ENCODE data around the gene FCSK. TPM values are rescaled to one million over a fixed set of nuclear protein-coding genes. Genes with fewer than 3 reads are reported as not detected.
"Not testable (repeated sequence)": the region's sequence is repeated elsewhere in the genome, so short reads cannot be mapped to it uniquely, and the experiment has no call there.

FCSK gene
- total RNA-seq, result 7.5 TPM
- long read RNA-seq, full-length matches to known transcripts, result 3 of 10 reads
- long read RNA-seq, partial matches to known transcripts, result 3 of 10 reads
- long read RNA-seq, other reads (novel, unspliced or antisense), result 4 of 10 reads

DNA sequence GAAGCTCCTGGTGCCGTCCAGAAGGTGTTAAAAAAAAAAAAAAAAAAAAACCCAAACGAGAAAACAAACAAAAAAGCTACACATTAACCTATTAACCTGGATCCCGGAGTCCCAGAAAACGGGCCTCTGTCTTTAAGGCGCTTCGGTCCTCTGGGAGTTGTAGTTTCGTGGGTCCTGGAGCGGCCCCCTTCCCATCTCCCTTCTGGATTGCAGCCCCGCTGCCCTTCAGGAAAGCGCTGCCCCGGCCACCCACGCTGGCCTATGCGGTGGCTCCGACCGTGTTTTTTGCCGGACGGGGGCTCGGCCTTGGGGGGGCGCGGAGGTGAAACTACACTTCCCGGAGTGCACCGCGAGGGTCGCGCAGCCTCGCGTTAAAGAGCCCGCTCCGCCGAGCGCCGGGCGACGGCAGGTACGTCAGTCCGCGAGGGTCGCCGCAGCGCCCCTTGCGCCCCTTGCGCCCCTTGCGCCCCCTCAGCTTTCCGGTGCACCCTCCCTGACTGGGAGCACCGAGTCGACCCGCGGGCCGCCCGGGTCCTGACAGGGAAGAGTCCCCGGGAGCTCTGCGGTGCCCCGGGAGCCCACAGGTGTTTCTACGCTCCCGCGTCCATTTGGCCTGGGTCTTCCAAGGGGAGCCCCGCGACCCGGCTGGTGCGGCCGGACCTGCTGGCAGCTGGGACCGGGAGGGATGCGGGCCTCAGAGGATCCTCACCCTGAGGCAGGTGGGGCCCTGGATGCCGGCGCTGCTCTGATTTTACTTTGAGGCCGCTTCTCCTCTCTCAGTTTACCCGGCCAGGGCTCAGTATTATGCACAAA, at the start of gene FCSK:
Gene FCSK, plus strand, starts transcription at position 374 of the 813 bp plus-strand sequence. CDS start 8,596 bp downstream, outside the sequence.
- intact Hi-C loops (cut with DNase I), result loop anchor here (1.0 to 2.0 kb wide), 2 partner anchors 16 to 73 kb away; partner anchors contain the start of gene ST3GAL2
- ATAC-seq (peak; percentile 87), DNase-seq (ENCODE audit: missing footprints) (peak; percentile 88)

DNA sequence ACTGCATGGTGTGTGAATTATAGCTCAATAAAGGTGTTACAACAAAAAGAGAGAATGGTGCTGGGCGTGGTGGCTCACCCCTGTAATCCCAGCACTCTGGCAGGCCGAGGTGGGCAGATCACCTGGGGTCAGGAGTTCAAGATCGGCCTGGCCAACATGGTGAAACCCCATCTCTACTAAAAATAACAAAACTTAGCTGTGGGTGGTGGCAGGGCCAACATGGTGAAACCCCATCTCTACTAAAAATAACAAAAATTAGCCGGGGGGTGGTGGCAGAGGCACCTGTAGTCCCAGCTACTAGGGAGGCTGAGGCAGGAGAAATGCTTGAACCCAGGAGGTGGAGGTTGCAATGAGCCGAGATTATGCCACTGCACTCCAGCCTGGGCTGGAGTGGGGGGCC, 48.3 kb upstream of the FCSK start:
- ATAC-seq; intact Hi-C loops (cut with DNase I); DNase-seq (ENCODE audit: missing footprints): not testable (repeated sequence)

DNA sequence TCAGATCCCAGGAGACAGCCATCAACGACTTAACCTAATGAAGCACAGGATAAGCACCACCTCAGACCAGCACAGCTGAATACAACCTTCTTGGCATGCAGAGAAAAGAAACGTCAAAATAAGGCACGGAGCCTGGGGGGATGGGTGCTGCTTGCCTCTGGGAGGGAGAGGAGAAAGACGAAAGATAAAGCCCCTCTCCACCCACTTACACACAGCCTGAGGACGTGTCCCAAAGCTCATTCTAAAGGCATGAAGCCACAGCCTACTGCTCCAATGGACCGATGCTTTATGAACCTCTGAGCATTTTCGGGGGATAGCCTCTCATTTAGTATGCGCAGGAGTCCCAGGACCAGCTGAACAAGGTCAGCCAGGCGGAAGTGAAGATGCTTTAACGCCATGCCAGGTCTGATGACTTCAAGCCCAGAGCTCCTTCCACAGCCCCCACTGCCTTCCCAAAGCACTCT, 46.6 kb upstream of the FCSK start:
- no peak for ATAC-seq
- no peak for DNase-seq (ENCODE audit: missing footprints)
- intact Hi-C loops (cut with DNase I), result no loop called here

DNA sequence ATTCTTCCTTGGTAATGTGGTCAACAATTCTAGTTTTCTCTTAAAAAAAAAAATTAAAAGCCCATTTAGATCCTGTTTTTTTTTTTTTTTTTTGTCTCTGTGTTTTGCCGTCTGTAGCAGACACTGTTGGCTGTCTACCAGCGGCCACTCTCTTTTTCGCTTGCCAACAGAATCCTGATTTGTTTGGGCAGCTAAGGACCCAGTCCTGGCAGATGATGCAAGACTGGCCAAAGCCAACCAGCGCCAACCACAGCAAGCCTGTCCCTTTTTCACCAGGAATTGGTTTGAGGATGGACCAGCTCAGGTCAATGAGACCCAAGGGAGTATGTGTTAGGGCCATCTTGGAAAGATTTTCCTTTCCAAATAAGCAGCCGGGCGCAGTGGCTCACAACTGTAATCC, 43.7 kb upstream of the FCSK start:
- DNase-seq (ENCODE audit: missing footprints) (no peak), ATAC-seq (no peak)
- intact Hi-C loops (cut with DNase I), result no loop called here

DNA sequence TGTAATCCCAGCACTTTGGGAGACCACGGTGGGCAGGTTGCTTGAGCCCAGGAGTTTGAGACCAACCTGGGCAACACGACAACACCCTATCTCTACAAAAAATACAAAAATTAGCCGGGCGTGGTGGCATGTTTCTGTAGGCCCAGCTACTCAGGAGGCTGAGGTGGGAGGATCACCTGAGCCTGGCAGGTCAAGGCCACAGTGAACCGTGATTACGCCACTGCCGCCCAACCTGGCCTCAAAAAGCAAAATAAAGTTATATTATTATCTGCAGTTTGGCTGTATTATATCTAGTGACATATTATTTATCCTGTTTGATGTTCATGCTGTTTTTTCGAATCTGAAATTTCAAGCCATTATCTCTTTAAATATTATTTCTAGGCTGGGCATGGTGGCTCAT, 42.0 kb upstream of the FCSK start:
- intact Hi-C loops (cut with DNase I), result no loop called here
- DNase-seq (ENCODE audit: missing footprints) (peak; percentile 30), ATAC-seq (no peak)

DNA sequence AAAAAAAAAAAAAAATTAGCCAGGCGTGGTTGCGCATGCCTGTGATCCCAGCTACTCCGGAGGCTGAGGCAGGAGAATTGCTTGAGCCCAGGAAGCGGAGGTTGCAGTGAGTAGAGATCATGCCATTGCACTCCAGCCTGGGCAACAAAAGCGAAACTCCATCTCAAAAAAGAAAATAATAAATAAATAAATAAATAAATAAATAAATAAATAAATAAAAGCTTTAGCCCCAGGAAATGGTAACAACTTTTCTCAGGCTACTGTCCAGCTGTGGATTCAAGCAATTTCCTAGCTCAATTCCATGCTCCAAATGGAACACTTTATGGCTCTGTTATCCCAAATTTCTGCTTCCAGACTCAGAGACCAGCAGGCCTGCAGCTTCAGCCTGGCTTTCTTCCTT, 40.8 kb upstream of the FCSK start:
- intact Hi-C loops (cut with DNase I); ATAC-seq; DNase-seq (ENCODE audit: missing footprints): not testable (repeated sequence)

DNA sequence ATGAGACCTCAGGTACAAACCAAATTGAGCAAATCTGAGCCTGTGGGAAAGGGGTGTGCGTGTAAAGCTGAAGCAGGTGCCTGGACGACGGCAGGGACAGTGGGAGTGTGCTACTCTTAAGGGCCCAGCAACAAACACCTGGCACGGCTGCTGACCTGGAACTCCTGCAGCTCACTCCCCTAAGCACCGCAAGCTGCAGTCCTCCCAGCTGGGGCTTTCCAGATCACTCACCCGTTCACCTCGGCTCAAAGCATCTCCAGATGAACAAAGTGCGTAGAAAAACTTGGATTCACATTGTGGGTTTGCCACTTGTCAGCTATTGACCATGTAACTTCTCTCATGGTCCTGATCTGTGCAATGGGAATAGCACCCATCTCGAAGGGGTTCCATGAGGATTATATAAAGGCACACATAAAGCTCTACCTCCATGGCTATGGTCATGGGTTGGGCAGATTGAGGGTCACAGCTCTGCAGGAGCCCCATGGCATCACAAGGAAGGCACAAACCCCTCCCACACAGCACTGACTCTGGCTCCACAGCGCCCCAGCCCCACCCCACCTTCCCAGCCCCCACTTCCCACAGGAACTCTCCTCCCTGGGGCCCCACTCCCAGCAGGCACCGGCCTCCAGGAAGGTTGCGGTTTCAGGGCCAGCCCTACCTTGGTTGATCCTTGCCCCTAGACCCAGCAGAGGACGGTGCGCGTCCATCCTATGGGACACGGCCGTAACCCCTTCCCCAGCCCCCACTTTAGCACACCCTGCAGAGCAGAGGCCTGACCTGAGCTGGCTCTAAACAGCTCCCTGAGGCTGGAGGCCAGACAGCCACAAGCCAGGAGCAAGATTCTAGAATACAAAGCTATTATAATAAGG, 37.4 kb upstream of the FCSK start:
- no peak for ATAC-seq

DNA sequence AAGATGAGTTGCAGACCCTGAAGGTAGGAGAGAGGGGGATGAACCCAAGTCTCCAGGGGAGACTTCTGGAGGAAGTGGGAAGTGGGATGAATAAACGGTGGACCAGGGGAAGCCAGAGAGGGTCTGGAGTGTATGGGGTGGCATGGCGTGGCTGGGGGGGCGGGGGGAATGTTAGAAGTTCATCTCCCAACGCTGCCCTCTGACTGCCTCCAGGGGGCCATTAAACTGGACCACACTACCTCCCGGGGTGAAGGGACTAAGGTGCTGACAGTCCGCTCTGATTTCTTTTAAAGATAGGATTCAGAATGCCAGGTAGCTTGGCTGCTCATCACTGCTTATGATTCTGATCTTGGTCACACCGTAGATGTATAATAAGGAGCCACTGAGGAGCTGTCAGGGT, 36.7 kb upstream of the FCSK start:
- ATAC-seq, result no peak
- DNase-seq (ENCODE audit: missing footprints), result peak; percentile 15
- intact Hi-C loops (cut with DNase I), result no loop called here

More for the DNA sequence above, 37.4 kb upstream of the FCSK start:
- intact Hi-C loops (cut with DNase I), result no loop called here
- DNase-seq (ENCODE audit: missing footprints), result peak; percentile 40

DNA sequence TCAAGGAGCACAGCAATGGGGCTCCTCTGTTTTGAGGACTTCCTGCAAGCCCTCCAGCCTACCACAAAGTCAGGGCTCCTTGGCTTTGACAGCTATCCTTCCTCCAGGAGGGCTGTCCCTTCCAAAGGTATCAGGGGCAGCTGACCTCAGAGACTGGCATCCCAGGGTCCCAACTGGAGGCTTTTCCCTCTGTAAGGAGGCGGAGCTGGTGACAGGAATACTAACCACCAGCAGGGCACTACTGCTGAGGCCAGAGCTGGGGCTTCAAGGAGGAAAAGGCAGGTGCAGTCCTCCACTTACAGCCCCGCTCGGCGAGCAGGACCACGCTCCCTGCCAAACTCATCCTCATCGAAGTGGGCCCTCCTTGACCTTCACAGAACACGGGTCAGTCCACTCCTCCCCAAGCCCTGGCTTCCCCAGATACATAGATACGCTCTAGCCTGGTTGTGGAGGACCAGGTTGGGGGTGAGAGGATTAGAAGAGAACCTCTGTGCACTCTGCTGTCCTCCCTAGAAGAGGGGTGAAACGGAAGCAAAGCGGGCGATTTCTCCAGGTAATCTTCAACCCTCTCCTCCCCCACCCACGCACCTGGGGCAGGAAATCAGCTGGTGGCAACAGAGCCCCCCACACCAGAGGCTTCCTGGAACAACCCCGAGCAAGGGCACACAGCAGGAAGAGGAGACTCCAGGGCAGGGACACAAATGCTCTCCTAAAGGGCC, 36.0 kb upstream of the FCSK start:
- intact Hi-C loops (cut with DNase I), result no loop called here
- DNase-seq (ENCODE audit: missing footprints), result peak; percentile 18
- no peak for ATAC-seq

DNA sequence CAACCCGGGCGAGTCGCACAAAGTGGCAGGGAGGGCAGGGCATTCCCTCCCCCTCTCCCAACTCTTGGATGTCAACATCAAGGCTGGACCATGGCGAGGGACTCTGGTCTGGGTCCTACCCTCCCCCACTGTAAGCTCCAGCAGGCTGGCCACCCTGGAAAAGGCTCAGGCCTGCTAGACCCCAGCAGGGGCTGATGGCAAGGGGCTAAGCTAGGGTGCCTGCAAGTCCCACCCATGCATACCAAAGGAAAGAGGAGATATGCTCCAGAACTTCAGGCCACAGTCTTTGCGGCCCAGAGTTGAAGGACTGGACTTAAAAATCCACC, 35.4 kb upstream of the FCSK start:
- DNase-seq (ENCODE audit: missing footprints), result peak; percentile 17
- ATAC-seq, result no peak
- intact Hi-C loops (cut with DNase I), result no loop called here

DNA sequence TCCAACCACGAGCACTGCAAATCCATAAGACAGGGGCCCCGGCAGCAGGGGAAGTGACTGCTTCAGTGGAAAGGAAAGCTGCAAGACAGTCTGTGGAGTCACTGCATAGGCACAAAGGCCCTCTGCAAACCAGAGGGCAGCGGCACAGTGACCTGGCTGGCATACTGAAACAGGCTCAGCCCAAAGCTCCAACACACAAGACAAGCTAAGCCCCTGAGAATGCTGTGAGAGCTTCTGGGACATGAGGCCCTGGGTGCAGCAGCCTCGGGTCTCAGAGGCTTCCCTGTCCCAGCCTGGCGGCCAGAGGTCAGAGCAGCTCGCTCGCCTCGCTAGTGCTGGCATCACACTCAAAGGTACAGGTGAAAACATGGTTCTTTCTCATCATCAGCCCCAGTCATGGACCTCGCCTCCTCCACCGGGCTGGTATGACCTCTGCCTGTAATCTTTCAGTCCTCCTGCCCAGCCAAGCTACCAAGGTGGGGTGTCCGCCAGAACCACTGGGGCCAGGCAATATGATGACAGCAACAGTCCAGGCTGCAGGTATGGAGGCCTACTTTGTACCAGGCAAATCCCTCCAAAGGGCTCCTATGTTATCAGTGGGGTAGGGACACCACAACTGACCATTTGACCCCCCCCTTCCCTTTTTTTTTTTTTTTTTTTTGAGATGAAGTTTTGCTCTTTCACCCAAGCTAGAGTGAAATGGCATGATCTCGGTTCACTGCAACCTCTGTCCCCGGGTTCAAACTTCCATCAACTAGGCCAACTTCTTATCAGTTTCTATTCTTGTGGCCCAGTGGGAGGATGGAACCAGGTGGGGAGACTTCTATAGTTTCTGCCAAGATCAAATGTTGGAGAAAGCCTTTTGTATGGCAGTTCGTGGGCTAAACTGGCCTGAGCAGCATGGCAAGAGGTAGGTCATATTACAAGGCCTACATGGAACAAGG, 34.7 kb upstream of the FCSK start:
- DNase-seq (ENCODE audit: missing footprints) (peak; percentile 66), ATAC-seq (no peak)
- intact Hi-C loops (cut with DNase I), result no loop called here

DNA sequence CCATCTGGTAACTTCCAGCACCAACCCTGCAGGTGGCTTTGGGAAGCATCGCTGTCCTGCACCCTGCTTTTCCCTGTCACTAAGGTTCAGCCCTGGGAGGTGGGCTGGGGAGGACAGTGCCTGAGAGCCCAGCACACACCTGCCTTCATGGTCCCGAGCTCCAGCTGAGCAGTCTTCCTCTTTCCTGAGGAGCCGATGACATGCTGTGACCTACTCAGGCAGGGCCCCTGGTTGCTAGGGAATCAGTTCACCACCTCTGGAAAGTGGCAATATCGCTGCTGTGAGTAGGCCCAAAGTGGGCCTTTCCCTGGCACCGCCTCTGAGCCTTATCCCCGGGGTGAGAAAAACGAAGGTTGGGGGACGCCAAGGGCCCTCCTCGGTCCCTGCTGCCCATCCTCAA, 33.4 kb upstream of the FCSK start:
- intact Hi-C loops (cut with DNase I), result no loop called here
- ATAC-seq (no peak), DNase-seq (ENCODE audit: missing footprints) (no peak)

DNA sequence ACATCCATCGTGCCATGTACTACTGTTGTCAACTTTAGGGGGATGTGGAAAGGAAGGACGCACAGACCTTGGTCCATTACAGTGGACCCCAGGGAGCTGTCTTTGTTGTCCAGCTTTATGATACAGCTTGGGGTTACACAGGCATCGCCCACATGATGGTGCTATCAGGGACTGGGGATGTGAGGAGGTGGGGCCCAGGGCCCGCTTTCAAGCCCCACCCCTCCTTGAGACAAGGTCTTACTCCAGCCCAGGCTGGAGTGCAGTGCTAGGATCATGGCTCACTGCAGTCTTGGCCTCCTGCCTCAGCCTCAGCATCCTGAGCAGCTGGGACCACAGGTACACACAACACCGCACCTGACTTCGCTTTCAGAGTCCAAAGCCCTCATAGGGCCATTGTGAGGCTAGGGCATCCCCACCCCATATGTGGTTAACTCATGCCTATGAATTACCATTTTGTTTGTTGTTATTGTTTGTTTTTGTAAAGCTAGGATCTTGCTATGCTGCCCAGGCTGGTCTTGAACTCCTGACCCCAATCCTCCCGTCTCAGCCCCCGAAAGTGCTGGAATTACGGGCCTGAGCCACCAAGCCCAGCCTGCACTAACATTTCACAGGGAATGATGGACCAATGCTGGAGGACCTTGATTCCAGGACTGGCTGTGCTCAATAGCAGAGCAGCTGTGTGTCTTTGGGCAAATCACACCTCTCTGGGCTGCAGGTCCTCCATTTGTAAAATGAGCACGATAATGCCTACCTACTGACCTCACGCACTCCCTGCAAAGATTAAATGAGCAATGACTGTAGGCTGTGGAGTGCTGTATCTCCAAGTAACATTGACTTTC, 32.7 kb upstream of the FCSK start:
- intact Hi-C loops (cut with DNase I), result no loop called here

DNA sequence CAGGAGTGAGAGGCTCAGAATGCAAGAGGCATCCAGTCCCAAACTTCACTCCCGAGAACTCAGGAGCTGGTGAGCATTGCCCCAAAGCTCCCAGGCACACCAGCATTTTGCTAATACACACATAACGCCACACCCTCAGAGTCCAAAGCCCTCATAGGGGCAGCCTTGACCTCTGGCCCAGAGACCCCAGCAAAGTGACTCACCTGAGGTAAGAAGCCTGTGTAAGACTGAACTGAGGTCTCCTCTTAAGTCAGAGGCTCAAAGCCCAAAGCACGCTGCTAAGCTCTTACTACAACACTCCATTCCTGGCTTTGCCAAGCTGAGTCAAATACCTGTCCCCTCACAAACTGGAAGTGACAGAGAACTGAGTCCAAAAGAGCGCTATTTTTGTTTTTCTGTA, 31.9 kb upstream of the FCSK start:
- ATAC-seq (no peak), DNase-seq (ENCODE audit: missing footprints) (no peak)
- intact Hi-C loops (cut with DNase I), result no loop called here

More for the DNA sequence above, 32.7 kb upstream of the FCSK start:
- DNase-seq (ENCODE audit: missing footprints) (no peak), ATAC-seq (no peak)

DNA sequence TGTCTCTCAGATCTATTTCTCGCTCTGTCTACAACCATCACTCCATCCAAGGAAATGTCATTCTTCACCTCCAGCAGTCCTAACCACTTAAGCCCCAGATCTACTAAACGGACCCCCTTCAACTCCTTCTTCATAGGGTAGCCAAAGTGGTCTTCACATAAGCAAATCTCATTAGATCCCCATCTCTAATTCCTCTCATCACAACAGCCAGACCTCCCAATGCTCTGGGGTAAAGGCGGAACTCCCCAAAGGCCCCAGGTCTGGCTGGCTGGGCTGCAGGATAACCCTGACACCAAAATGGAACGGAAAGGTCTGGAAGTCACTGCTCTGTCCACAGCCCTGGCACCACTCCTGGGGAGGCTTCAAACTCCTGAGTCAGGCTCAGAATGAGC, 26.6 kb upstream of the FCSK start:
- no peak for ATAC-seq
- intact Hi-C loops (cut with DNase I), result no loop called here
- DNase-seq (ENCODE audit: missing footprints), result no peak

DNA sequence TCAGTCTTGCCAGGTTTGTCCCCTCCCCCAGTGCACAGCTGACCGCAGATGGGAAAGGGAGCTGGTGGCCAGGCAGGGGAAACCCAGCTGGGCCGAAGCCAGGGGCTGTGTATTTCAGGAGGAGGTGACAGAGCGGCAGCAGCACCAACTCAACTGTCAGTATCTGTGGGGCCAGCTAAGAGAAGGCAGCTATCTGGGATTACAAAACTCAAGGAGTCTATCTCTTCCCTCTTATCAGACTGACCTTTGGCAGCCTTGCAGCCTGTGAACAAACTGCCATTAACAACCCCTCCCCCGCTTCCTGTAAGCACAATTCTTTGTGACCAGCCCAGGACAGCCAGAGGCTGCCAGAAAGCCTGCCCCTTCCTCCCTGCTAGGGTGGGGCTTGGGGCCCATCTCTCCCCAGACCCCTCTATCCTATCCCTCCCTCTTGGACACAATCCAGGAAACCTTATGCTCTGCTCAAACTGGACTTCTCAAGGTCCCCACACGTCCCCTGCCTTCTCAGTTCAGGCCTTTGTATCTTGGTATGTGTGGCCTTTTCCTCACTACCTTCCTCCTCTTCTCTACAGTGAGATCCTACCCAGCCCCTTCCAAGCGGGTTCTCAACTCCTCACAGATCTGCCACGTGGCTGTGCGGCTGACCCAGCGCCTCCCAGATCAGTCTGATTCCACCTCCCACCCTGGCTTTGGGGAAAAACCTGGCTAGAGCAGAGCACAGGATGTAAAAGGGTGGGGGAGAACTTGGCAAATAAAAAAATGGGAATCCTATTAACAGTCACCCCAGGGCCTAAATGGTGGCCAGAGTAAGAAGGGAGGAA, 26.0 kb upstream of the FCSK start:
- intact Hi-C loops (cut with DNase I), result no loop called here
- ATAC-seq (peak; percentile 92), DNase-seq (ENCODE audit: missing footprints) (peak; percentile 97)
